Mesendoderm (in vitro differentiated cells): Measurements from ENCODE around the gene ADCK1.

ENCODE experiments used
- DNase-seq: peaks from one replicate; pipeline ENCODE4 v3.0.0; 2013
- H2AK5ac ChIP-seq: 2 replicates; pipeline ENCODE4 v1.6.1; 2013; ENCODE audit warnings: low read length, inconsistent platforms
- H2BK120ac ChIP-seq: 2 replicates; pipeline ENCODE4 v1.6.1; 2013; ENCODE audit warnings: low read depth, mild to moderate bottlenecking, low read length, moderate library complexity, mixed read lengths
- H2BK15ac ChIP-seq: replicated peaks from 2 replicates; pipeline ENCODE4 v1.6.1; 2013; ENCODE audit warnings: low read depth, mild to moderate bottlenecking, moderate library complexity
- H2BK5ac ChIP-seq: 2 replicates; pipeline ENCODE4 v1.6.1; 2013; ENCODE audit warnings: low read length, inconsistent platforms
- H3K18ac ChIP-seq: 2 replicates; pipeline ENCODE4 v1.6.1; 2013; ENCODE audit warnings: mild to moderate bottlenecking, low read length, mixed read lengths
- H3K23ac ChIP-seq: one replicate; pipeline ENCODE4 v1.6.1; 2013; ENCODE audit warnings: low read length
- H3K27ac ChIP-seq: 2 replicates; pipeline ENCODE4 v1.5.1; 2013; ENCODE audit warnings: low read depth, mild to moderate bottlenecking, inconsistent platforms, low read length, moderate library complexity
- H3K27me3 ChIP-seq: 2 replicates; pipeline ENCODE4 v1.6.1; 2013; ENCODE audit warnings: low read length, control low read depth, mild to moderate bottlenecking, inconsistent platforms; ENCODE audit not compliant: insufficient read depth, poor library complexity
- H3K36me3 ChIP-seq: 2 replicates; pipeline ENCODE4 v1.6.1; 2013; ENCODE audit warnings: low read length, inconsistent platforms; ENCODE audit not compliant: control insufficient read depth, insufficient read depth
- H3K4ac ChIP-seq: one replicate; pipeline ENCODE4 v1.6.1; 2013; ENCODE audit warnings: low read depth, mild to moderate bottlenecking, low read length, moderate library complexity
- H3K4me1 ChIP-seq: 2 replicates; pipeline ENCODE4 v1.6.1; 2013; ENCODE audit warnings: low read depth, low read length, inconsistent platforms; ENCODE audit not compliant: control insufficient read depth
- H3K4me2 ChIP-seq: 2 replicates; pipeline ENCODE4 v1.6.1; 2013; ENCODE audit warnings: low read length
- H3K4me3 ChIP-seq: 2 replicates; pipeline ENCODE4 v1.5.1; 2013; ENCODE audit warnings: mild to moderate bottlenecking, low read length
- H3K56ac ChIP-seq: one replicate; pipeline ENCODE4 v1.6.1; 2013; ENCODE audit warnings: low read length
- H3K79me1 ChIP-seq: 2 replicates; pipeline ENCODE4 v1.6.1; 2013; ENCODE audit warnings: low read length, inconsistent platforms
- H3K79me2 ChIP-seq: 2 replicates; pipeline ENCODE4 v1.6.1; 2013; ENCODE audit warnings: mild to moderate bottlenecking, low read length; ENCODE audit not compliant: control insufficient read depth, insufficient read depth
- H3K9ac ChIP-seq: 2 replicates; pipeline ENCODE4 v1.6.1; 2013; ENCODE audit warnings: low read length, inconsistent platforms
- H4K5ac ChIP-seq: one replicate; pipeline ENCODE4 v1.6.1; 2013; ENCODE audit warnings: low read length
- H4K8ac ChIP-seq: one replicate; pipeline ENCODE4 v1.6.1; 2013; ENCODE audit warnings: low read depth, mild to moderate bottlenecking, control low read depth, low read length, moderate library complexity
- WGBS: extraction: QIAGEN DNeasy Blood & Tissue Kit; methylation state at CpG from one replicate; pipeline ENCODE4 v1.1.7; 2013; ENCODE audit warnings: low lambda C conversion rate, missing lambda C conversion rate; ENCODE audit not compliant: insufficient coverage; ENCODE audit errors: extremely low coverage; 5-methylcytosine and 5-hydroxymethylcytosine counted together

ADCK1 gene

GRCh38 chr14:77864085-77864484, 64.2 kb downstream of the ADCK1 start:
- Histone ChIP-seq H3K4ac (no peak overlapping the region), H3K27me3 (no peaks in the 10 kb centered on the region), H2BK120ac (no peak overlapping the region), H3K36me3 (no peaks in the 10 kb centered on the region), H3K56ac (no peak overlapping the region), H3K18ac (no peak overlapping the region), H3K4me1 (no peaks in the 10 kb centered on the region), H4K5ac (no peak overlapping the region), H3K9ac (no peak overlapping the region), H2BK5ac (no peak overlapping the region), H2BK15ac (no peak overlapping the region), H3K79me1 (no peaks in the 10 kb centered on the region), H3K4me2 (no peak overlapping the region), H3K4me3 (no peak overlapping the region), H4K8ac (no peak overlapping the region), H3K27ac (no peak overlapping the region), H2AK5ac (no peak overlapping the region), H3K23ac (no peak overlapping the region), H3K79me2 (no peaks in the 10 kb centered on the region)
- no CpG with 5 or more reads among the region's 6 CpGs for WGBS
- no peak for DNase-seq

GRCh38 chr14:77864580-77864979, 64.7 kb downstream of the ADCK1 start:
- no peak overlapping the region for H3K4me3 ChIP-seq
- no peak overlapping the region for H2AK5ac ChIP-seq
- H2BK15ac ChIP-seq, result no peak overlapping the region
- H2BK120ac ChIP-seq, result no peak overlapping the region
- H4K5ac ChIP-seq, result no peak overlapping the region
- no peaks in the 10 kb centered on the region for H3K36me3 ChIP-seq
- H4K8ac ChIP-seq, result no peak overlapping the region
- no peak overlapping the region for H3K27ac ChIP-seq
- no CpG with 5 or more reads among the region's 1 CpG for WGBS
- no peak overlapping the region for H3K18ac ChIP-seq
- DNase-seq, result no peak
- H3K4ac ChIP-seq, result no peak overlapping the region
- no peak overlapping the region for H2BK5ac ChIP-seq
- H3K9ac ChIP-seq, result no peak overlapping the region
- H3K79me1 ChIP-seq, result no peaks in the 10 kb centered on the region
- no peaks in the 10 kb centered on the region for H3K4me1 ChIP-seq
- no peaks in the 10 kb centered on the region for H3K27me3 ChIP-seq
- H3K56ac ChIP-seq, result no peak overlapping the region
- H3K79me2 ChIP-seq, result no peaks in the 10 kb centered on the region
- H3K23ac ChIP-seq, result no peak overlapping the region
- no peak overlapping the region for H3K4me2 ChIP-seq

DNA sequence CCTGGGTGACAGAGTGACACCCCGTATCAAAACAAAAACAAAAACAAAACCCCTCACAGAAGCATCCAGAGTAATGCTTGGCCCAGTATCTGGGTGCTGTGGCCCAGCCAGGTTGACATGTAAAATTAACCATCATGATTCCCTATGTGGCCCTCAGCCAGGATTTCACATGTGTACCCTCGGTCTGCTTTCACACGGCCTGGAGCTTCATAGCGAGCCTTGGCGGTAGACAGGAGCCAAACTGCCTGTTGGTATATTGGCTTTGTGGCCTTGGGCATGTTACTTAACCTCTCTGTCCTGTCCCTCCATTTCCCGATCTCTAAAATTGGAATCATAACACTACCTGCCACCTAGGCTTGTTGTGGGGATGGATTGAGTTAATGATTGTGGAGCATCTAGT, 65.5 kb downstream of the ADCK1 start:
- H3K56ac ChIP-seq, result no peak overlapping the region
- H3K36me3 ChIP-seq, result no peaks in the 10 kb centered on the region
- no peak overlapping the region for H3K27ac ChIP-seq
- H4K8ac ChIP-seq, result no peak overlapping the region
- H2BK5ac ChIP-seq, result no peak overlapping the region
- H3K4me1 ChIP-seq, result no peaks in the 10 kb centered on the region
- H3K27me3 ChIP-seq, result no peaks in the 10 kb centered on the region
- H3K4me2 ChIP-seq, result no peak overlapping the region
- H4K5ac ChIP-seq, result no peak overlapping the region
- DNase-seq, result no peak
- no peak overlapping the region for H2BK120ac ChIP-seq
- H3K4me3 ChIP-seq, result no peak overlapping the region
- no peak overlapping the region for H3K4ac ChIP-seq
- no peaks in the 10 kb centered on the region for H3K79me2 ChIP-seq
- no peak overlapping the region for H2AK5ac ChIP-seq
- no peak overlapping the region for H3K23ac ChIP-seq
- no CpG with 5 or more reads among the region's 6 CpGs for WGBS
- no peak overlapping the region for H3K18ac ChIP-seq
- H3K9ac ChIP-seq, result no peak overlapping the region
- no peaks in the 10 kb centered on the region for H3K79me1 ChIP-seq
- H2BK15ac ChIP-seq, result no peak overlapping the region

GRCh38 chr14:77866932-77867331, 67.0 kb downstream of the ADCK1 start:
- no peak for DNase-seq
- Histone ChIP-seq H3K56ac (no peak overlapping the region), H2BK120ac (no peak overlapping the region), H3K79me2 (no peaks in the 10 kb centered on the region), H2BK5ac (no peak overlapping the region), H3K27ac (no peak overlapping the region), H2AK5ac (no peak overlapping the region), H3K9ac (no peak overlapping the region), H3K27me3 (no peaks in the 10 kb centered on the region), H3K36me3 (no peaks in the 10 kb centered on the region), H4K8ac (no peak overlapping the region), H3K4me2 (no peak overlapping the region), H3K79me1 (no peaks in the 10 kb centered on the region), H3K4me1 (no peaks in the 10 kb centered on the region), H4K5ac (no peak overlapping the region), H3K23ac (no peak overlapping the region), H3K4me3 (no peak overlapping the region), H3K4ac (no peak overlapping the region), H2BK15ac (no peak overlapping the region), H3K18ac (no peak overlapping the region)
- no CpG with 5 or more reads among the region's 3 CpGs for WGBS

DNA sequence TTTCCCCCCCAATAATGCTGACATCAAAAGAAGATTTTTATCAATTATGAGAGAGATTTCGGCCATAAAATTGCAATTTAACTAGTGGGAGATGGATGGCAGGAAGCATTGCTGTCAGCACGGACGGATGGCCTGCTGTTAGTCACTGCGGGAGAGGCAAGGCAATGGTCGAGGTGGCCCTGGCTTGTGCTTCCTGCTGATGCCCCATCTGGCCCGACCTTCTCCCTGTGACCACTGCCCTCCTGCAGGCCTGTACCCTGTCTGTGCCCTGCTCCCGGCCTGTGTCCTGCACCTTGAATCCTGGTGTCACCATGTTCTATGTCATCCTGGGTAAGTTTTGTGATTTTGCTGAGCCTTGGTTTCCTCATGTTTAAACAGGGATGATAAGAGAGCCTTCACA, 67.6 kb downstream of the ADCK1 start:
- H3K9ac ChIP-seq, result no peak overlapping the region
- H2AK5ac ChIP-seq, result no peak overlapping the region
- no peak overlapping the region for H2BK5ac ChIP-seq
- H2BK15ac ChIP-seq, result no peak overlapping the region
- H3K56ac ChIP-seq, result no peak overlapping the region
- H3K79me2 ChIP-seq, result no peaks in the 10 kb centered on the region
- WGBS, result no CpG with 5 or more reads among the region's 7 CpGs
- no peak overlapping the region for H3K23ac ChIP-seq
- no peak overlapping the region for H2BK120ac ChIP-seq
- H3K4me2 ChIP-seq, result no peak overlapping the region
- no peaks in the 10 kb centered on the region for H3K79me1 ChIP-seq
- H3K27me3 ChIP-seq, result no peaks in the 10 kb centered on the region
- H4K5ac ChIP-seq, result no peak overlapping the region
- H3K18ac ChIP-seq, result no peak overlapping the region
- no peak overlapping the region for H3K4me3 ChIP-seq
- H3K4ac ChIP-seq, result no peak overlapping the region
- no peaks in the 10 kb centered on the region for H3K36me3 ChIP-seq
- no peak overlapping the region for H4K8ac ChIP-seq
- H3K27ac ChIP-seq, result no peak overlapping the region
- no peaks in the 10 kb centered on the region for H3K4me1 ChIP-seq
- DNase-seq, result no peak

DNA sequence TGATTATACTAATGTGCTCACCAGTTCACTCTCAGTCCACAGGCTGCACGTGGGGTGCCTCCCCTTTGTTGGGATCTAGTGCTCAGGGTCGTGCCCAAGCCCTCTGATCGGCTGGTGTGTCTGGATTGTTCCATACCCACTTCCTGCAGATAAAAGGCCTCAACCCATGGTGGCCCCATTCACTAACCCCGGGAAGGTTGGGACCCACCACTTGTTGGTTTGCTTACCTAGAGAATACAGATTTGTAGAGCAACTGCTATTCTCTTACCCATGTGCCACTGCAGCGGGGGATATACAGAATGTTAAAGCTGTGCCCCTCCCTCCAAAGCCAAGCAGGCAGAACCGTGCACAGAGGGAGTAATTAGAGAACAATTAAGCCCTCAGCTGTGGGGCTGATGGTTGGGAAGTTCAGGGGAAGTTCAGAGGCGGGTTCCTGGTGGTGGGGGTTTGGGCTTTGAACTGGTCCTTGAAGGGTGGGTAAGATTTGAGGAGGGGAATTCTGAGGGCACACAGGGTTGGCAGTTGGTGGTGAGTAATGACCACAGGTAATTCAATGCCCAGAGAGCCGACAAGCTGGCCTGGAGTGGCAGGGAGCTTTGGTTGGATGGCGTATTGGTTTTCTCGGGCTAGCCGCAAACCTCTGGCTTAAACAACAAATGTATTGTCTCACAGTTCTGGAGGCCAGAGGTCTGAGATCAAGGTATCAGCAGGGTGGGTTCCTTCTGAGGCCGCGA, 68.8 kb downstream of the ADCK1 start:
- Histone ChIP-seq H3K4me3 (no peak overlapping the region), H3K4ac (no peak overlapping the region), H4K8ac (no peak overlapping the region), H3K27me3 (no peaks in the 10 kb centered on the region), H3K27ac (no peak overlapping the region), H3K4me1 (no peaks in the 10 kb centered on the region), H2BK5ac (no peak overlapping the region), H3K36me3 (no peaks in the 10 kb centered on the region), H3K56ac (no peak overlapping the region), H2AK5ac (no peak overlapping the region), H3K23ac (no peak overlapping the region), H3K9ac (no peak overlapping the region), H2BK120ac (no peak overlapping the region), H3K4me2 (no peak overlapping the region), H3K79me1 (no peaks in the 10 kb centered on the region), H4K5ac (no peak overlapping the region), H3K79me2 (no peaks in the 10 kb centered on the region), H3K18ac (no peak overlapping the region), H2BK15ac (no peak overlapping the region)
- DNase-seq, result no peak
- no CpG with 5 or more reads among the region's 13 CpGs for WGBS
